Neural progenitor cell (in vitro differentiated cells): ENCODE measurements around the gene RND2.

Experiments
- EZH2phosphoT487 ChIP-seq: fragments of 200-600 bp; sonication (generic); IDR thresholded peaks from 2 replicates; pipeline ENCODE4 v1.6.1; 2017; ENCODE audit warnings: antibody characterized with exemption
- TF ChIP-seq, protein P1 (sequence below): fragments of 200-600 bp; sonication (generic); IDR thresholded peaks from 2 replicates; pipeline ENCODE4 v1.5.1; 2017; ENCODE audit warnings: antibody characterized with exemption, mild to moderate bottlenecking

DNA sequence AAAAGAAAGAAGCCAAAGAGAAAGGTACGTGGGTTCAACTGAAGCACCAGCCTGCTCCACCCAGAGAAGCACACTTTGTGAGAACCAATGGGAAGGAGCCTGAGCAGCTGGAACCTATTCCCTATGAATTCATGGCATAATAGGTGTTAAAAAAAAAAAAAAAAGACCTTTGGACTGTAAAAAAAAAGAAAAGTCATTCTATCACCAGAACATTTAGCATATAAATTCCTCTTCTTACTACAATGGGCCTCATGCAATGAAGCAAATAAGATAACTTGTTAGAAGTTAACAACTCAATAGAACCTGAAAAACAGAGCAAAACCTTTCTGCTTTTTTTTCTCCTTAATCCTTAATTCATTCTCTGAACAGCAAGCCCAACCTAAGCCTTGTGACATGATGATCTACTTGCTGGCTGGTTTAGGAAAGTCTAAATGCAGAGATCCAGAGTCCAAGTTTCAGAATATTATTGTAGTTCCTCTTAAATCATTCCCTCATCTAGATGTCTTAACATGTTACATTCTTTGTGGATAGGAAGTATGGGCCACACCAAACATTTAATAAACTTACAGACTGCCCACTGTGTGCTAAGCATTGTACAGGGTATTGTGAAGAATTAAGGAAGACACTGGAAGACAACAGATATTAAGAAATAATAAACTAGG lies 54.7 kb downstream of the RND2 start:
- TF ChIP-seq, protein P1, sequence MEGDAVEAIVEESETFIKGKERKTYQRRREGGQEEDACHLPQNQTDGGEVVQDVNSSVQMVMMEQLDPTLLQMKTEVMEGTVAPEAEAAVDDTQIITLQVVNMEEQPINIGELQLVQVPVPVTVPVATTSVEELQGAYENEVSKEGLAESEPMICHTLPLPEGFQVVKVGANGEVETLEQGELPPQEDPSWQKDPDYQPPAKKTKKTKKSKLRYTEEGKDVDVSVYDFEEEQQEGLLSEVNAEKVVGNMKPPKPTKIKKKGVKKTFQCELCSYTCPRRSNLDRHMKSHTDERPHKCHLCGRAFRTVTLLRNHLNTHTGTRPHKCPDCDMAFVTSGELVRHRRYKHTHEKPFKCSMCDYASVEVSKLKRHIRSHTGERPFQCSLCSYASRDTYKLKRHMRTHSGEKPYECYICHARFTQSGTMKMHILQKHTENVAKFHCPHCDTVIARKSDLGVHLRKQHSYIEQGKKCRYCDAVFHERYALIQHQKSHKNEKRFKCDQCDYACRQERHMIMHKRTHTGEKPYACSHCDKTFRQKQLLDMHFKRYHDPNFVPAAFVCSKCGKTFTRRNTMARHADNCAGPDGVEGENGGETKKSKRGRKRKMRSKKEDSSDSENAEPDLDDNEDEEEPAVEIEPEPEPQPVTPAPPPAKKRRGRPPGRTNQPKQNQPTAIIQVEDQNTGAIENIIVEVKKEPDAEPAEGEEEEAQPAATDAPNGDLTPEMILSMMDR = no peak
- TF ChIP-seq EZH2phosphoT487 = no peak
